Neural cell (in vitro differentiated cells): ENCODE data around the gene PTPRD.

ENCODE experiments used
- EZH2 ChIP-seq: fragments of 200-600, 300-800 bp; shearing (Covaris generic), sonication (generic); IDR thresholded peaks from 2 replicates; pipeline ENCODE4 v1.6.1; 2014; ENCODE audit warnings: antibody characterized with exemption, low read length, borderline replicate concordance, mild to moderate bottlenecking; ENCODE audit not compliant: insufficient read depth, poor library complexity, severe bottlenecking
- POLR2AphosphoS5 ChIP-seq: IDR thresholded peaks from 2 replicates; pipeline ENCODE4 v1.6.1; 2012
- TAF1 ChIP-seq: IDR thresholded peaks from 2 replicates; pipeline ENCODE4 v1.6.1; 2012; ENCODE audit warnings: low read depth
- TF ChIP-seq, protein P1 (sequence below): fragments of 450-650 bp; IDR thresholded peaks from 2 replicates; pipeline ENCODE4 v1.5.1; 2014; ENCODE audit warnings: antibody characterized with exemption, mild to moderate bottlenecking, moderate library complexity; ENCODE audit not compliant: poor library complexity, severe bottlenecking
- TF ChIP-seq, protein P2 (sequence below): IDR thresholded peaks from 2 replicates; pipeline ENCODE4 v1.6.1; 2012; ENCODE audit warnings: borderline replicate concordance

DNA sequence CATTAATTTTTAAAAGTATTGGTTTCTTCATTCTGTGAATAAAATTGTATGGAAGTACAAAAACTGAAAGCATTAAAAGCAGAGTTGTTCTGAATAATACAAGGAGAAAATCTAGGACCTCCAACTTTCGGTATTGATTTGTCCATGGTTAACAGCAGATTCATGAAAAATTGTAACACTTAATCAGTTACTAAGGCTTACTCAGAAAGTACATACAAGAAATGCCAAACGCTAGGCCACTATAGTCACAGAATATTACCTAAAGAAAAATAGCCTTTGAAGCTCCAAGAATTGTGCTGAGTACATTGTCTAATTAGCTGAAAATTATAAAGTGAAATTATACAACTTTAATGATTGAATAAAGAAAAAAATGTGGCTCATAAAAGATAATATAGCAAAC is 271.7 kb downstream of the PTPRD start:
- no peak for TF ChIP-seq EZH2
- TF ChIP-seq, protein P1, sequence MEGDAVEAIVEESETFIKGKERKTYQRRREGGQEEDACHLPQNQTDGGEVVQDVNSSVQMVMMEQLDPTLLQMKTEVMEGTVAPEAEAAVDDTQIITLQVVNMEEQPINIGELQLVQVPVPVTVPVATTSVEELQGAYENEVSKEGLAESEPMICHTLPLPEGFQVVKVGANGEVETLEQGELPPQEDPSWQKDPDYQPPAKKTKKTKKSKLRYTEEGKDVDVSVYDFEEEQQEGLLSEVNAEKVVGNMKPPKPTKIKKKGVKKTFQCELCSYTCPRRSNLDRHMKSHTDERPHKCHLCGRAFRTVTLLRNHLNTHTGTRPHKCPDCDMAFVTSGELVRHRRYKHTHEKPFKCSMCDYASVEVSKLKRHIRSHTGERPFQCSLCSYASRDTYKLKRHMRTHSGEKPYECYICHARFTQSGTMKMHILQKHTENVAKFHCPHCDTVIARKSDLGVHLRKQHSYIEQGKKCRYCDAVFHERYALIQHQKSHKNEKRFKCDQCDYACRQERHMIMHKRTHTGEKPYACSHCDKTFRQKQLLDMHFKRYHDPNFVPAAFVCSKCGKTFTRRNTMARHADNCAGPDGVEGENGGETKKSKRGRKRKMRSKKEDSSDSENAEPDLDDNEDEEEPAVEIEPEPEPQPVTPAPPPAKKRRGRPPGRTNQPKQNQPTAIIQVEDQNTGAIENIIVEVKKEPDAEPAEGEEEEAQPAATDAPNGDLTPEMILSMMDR, result no peak
- TF ChIP-seq TAF1, result no peak
- TF ChIP-seq, protein P2, sequence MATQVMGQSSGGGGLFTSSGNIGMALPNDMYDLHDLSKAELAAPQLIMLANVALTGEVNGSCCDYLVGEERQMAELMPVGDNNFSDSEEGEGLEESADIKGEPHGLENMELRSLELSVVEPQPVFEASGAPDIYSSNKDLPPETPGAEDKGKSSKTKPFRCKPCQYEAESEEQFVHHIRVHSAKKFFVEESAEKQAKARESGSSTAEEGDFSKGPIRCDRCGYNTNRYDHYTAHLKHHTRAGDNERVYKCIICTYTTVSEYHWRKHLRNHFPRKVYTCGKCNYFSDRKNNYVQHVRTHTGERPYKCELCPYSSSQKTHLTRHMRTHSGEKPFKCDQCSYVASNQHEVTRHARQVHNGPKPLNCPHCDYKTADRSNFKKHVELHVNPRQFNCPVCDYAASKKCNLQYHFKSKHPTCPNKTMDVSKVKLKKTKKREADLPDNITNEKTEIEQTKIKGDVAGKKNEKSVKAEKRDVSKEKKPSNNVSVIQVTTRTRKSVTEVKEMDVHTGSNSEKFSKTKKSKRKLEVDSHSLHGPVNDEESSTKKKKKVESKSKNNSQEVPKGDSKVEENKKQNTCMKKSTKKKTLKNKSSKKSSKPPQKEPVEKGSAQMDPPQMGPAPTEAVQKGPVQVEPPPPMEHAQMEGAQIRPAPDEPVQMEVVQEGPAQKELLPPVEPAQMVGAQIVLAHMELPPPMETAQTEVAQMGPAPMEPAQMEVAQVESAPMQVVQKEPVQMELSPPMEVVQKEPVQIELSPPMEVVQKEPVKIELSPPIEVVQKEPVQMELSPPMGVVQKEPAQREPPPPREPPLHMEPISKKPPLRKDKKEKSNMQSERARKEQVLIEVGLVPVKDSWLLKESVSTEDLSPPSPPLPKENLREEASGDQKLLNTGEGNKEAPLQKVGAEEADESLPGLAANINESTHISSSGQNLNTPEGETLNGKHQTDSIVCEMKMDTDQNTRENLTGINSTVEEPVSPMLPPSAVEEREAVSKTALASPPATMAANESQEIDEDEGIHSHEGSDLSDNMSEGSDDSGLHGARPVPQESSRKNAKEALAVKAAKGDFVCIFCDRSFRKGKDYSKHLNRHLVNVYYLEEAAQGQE, result no peak
- no peak for TF ChIP-seq POLR2AphosphoS5
